GM18951 (cell line): Measurements from ENCODE around the gene SDHC.
A peak's percentile ranks its signal among the peaks of the same experiment; 100 is the strongest.
"Not testable (repeated sequence)": the region's sequence is repeated elsewhere in the genome, so short reads cannot be mapped to it uniquely, and the experiment has no call there.

Experiments
- POLR2A ChIP-seq: IDR thresholded peaks from 4 replicates; pipeline ENCODE4 v1.6.1; 2011; ENCODE audit warnings: mild to moderate bottlenecking; ENCODE audit not compliant: insufficient read length, insufficient read depth; ENCODE audit errors: extremely low read depth
- in situ Hi-C: fragments of 300-500 bp; cut with MboI; formaldehyde crosslinking; loops from one replicate; pipeline ENCODE4 v1.12.0; 2022; ENCODE audit warnings: low sequenced_read_pairs, mixed read lengths, inconsistent platforms; ENCODE audit not compliant: unreplicated experiment

Gene SDHC

GRCh38 chr1:161299347-161299746, 14.8 kb upstream of the SDHC start:
- TF ChIP-seq POLR2A, result no peak
- in situ Hi-C loops, result no loop called here

GRCh38 chr1:161300478-161300877, 13.7 kb upstream of the SDHC start:
- in situ Hi-C loops, result no loop called here
- no peak for TF ChIP-seq POLR2A

GRCh38 chr1:161304927-161305866, 9.0 kb upstream of the SDHC start:
- in situ Hi-C loops, result no loop called here
- no peak for TF ChIP-seq POLR2A

- in situ Hi-C loops, result no loop called here
Observed at GRCh38 chr1:161305867-161306519, 8.2 kb upstream of the SDHC start.

GRCh38 chr1:161307230-161307768, 6.9 kb upstream of the SDHC start:
- no peak for TF ChIP-seq POLR2A
- in situ Hi-C loops, result no loop called here

More at GRCh38 chr1:161305867-161306519, 8.2 kb upstream of the SDHC start:
- TF ChIP-seq POLR2A, result peak; percentile 57

GRCh38 chr1:161307892-161308638, 6.1 kb upstream of the SDHC start:
- no peak for TF ChIP-seq POLR2A
- in situ Hi-C loops, result no loop called here

- in situ Hi-C loops, result no loop called here
- TF ChIP-seq POLR2A, result no peak
Observed at GRCh38 chr1:161309868-161310267, 4.3 kb upstream of the SDHC start, which contains the start of gene MPZ. Gene MPZ, minus strand, starts transcription at chr1:161309968. Its CDS starts 63 bp downstream, at chr1:161309905.

GRCh38 chr1:161311595-161312181, 2.5 kb upstream of the SDHC start:
- in situ Hi-C loops, result no loop called here
- TF ChIP-seq POLR2A, result no peak

- TF ChIP-seq POLR2A, result no peak
- in situ Hi-C loops, result no loop called here
Observed at GRCh38 chr1:161313554-161314200, 504 bp upstream of the SDHC start.

GRCh38 chr1:161315841-161316674, 1.9 kb downstream of the SDHC start:
- in situ Hi-C loops, result not testable (repeated sequence)

- in situ Hi-C loops, result no loop called here
- TF ChIP-seq POLR2A, result no peak
Observed at GRCh38 chr1:161324020-161324419, 9.8 kb downstream of the SDHC start.
